HG02759 (cell line): Measurements from ENCODE around the gene ACOX3.

Source experiments
- ATAC-seq: cut with Tn5 transposase; IDR thresholded peaks from one replicate; pipeline ENCODE4 v1.9.1; 2021; ENCODE audit warnings: mild to moderate bottlenecking, moderate library complexity; ENCODE audit not compliant: unreplicated experiment

The ACOX3 gene

DNA sequence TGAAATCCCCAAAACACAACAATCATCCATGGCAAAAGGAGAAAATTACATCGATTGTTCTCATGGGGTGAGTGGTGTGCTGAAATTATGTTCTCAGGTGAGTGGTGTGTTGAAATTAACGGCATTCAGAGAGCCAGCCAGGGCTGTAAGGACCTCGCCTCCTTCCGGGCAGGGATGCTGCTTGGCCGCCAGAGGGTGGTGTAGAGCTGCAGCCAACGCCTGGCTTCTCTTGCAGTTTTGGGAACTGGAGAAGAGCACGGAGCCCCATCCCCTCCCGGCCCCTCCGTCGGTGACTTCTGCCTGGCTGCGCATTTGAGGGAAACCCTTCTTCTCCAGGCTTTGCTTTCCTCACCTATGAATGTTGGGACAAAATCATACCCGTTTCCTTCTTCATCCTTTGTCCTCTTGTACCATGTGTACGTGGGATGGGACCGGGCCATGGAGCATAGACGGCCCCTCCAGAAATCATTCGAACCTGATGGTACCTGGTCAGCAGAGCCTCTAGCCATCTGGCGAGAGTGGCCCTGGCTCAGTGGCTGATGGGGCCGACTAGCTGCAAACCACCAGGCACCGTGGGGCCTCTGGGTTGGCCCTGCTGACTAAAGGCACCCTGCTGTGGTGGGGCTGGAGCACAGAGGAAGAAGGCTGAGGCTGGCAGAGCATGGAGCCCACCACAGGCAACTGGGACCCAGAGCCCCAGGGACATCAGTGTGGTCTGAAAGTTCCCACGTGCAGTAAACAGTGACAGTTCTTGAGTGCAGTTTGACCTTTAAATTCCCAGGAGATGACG lies 28.4 kb upstream of the ACOX3 start:
- peak; percentile 77 for ATAC-seq

GRCh38 chr4:8467016-8467415 lies 26.5 kb upstream of the ACOX3 start:
- ATAC-seq = no peak

DNA sequence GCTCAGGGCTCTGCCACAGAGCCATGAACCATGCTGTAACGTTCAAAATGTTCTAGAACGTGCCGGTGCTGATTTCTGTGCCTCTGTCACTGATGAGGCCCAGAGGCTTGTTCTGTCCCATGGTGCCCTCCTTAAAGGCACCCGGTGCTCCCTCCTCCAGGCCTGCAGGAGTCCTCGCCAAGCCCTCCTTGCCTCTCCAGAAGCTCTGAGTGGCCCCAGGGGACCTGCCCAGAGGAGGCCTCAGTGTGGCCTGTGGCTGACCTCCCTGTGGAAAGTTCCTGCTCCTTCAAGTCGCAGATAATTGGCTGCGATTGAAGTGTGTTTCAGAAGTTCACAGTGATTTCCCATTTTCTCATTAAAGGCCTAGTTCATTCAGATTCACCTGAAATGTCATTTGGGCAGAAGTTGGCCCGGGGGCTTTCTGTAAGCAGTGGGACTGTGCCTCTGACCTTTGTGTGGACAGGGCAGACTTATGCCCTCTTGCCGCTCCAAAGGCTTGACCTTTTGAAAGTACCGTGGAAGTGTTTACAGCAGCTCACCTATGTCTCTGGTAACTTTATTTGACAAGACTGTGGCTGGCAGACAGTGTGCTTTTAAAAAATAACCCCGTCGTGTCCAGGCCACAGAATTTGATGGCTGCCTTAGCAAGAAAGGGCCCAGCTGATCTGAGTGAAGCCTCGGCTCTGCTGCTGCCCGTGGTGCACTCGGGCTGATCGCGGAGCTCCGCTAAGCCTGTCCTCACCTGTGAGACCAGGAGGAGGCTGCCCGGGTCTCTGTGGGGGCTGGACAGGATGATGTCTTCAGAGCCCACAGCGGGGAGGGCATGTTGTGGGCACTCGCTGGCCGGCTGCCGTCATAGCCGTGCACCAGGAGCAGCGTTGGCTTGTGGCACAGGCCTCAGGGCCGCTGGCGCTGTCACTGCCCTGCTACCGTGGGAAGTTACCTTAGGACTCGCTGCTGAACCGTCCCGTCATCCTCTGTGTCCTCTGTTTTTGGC lies 25.4 kb upstream of the ACOX3 start:
- no peak for ATAC-seq

GRCh38 chr4:8464381-8464780 lies 23.9 kb upstream of the ACOX3 start:
- ATAC-seq = no peak

- no peak for ATAC-seq
These were observed 23.3 kb upstream of the ACOX3 start for GRCh38 chr4:8463811-8464210.

GRCh38 chr4:8461616-8462015 lies 21.1 kb upstream of the ACOX3 start:
- no peak for ATAC-seq

DNA sequence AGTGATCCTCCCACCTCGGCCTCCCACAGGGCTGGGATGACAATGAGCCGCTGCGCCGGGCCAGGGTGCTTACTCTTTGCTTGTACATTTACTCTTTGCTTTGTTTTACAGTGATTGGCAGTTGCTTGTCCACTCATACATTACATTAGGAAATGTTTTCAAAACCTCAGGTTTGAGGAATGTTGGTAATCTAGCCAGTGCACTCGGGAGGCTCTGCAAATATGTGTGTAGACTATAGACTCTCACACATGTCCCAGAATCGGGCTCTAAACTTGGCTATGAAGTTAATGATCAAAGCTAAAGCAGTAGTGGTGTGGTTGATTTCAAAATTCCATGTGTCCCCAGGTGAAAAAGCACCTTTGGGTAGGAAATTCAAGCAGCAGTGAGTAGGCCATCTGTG lies 20.6 kb upstream of the ACOX3 start:
- ATAC-seq = no peak

DNA sequence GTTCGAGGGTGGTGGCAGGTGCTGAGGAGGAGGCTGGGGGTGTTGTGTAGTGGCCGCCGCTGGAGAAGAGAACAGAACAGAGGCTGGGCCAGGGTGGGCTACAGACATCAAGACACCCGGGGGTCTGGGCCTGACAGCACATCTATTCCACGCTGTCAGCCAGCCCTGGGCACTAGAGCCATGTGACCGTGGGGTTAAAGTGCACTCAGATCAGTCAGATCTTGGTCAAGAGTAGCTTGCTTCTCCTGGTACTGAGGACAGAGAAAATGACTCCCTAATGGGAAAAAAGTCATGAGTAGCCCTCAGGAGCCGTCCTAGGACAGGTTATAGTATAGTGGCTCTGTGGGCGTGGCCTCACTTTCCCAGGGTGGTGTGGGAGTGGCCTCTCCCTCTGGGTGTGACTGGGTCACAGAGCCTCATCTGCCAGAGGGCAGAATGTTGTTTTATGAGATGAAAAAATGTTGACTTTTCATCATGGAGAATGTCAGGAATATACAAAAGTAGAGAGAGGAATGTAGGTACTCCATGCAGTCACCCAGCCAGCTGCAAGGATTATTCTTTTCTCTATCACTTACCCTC lies 19.4 kb upstream of the ACOX3 start:
- ATAC-seq = no peak

DNA sequence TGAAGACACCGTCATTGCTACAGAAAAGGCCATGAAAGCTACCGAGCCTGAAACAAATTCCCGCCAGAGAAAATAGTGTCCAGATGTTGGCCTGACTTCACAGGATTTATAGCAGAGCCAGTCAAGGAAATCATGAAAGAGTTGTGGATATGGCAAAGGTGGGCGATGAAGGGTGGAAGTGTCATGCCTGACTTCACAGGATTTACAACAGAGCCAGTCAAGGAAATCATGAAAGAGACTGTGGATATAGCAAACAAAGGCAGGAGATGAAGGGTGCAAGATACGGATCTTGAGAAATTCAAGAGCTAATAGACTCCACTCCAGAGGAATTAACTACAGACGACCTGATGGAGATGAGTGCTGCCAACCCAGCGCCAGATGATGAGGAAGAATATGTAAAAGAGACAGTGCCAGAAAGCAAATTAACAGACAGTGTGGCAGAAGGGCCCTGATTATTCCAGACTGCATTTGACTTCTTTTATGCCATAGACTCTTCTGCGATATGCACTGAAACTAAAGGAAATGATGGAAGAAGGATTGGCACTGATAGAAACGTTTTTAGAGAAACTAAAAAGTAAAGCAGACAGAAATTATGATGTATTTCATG lies 17.2 kb upstream of the ACOX3 start:
- no peak for ATAC-seq

GRCh38 chr4:8453957-8454356 lies 13.4 kb upstream of the ACOX3 start:
- no peak for ATAC-seq

GRCh38 chr4:8451440-8452182 lies 11.1 kb upstream of the ACOX3 start:
- no peak for ATAC-seq

DNA sequence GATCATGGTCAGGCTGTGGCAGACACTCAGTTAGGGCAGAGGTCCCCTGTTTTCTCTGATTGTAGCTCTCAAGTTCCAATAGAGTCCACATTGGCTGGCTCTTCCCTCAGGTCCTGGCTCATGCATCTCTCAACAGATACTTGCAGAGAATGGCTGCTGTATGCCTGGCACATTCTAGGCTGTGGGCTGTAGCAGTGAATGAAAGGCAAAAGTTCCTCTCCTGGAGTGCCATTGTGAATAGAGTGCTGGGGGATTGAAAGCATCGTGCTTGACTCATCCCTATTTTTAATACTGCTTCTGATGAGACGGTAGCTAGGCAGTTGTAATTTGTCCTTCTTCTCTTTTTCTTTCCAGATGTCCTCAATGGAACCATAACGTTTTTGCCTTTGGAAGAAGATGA lies 5.6 kb upstream of the ACOX3 start:
- ATAC-seq = no peak

DNA sequence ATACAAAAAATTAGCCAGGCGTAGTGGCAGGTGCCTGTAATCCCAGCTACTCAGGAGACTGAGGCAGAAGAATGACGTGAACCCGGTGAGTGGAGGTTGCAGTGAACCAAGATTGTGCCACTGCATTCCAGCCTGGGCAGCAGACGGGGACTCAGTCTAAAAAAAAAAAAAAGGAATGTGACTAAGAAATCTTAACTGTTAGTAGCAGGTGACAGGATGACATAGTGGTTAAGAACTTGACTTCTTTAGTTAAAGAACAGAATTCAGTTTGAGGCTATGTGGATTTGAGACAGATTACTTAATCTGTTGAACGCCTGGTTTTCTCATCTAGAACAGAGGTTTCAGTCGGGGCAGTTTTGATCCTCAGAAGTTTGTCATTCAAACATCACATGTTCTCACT lies 3.3 kb upstream of the ACOX3 start:
- ATAC-seq = no peak

- ATAC-seq = no peak
These were observed 2.3 kb upstream of the ACOX3 start for GRCh38 chr4:8442596-8443358.

GRCh38 chr4:8441499-8442091 lies 1.1 kb upstream of the ACOX3 start:
- no peak for ATAC-seq

GRCh38 chr4:8439914-8440491 lies 520 bp downstream of the ACOX3 start:
- peak; percentile 10 for ATAC-seq

DNA sequence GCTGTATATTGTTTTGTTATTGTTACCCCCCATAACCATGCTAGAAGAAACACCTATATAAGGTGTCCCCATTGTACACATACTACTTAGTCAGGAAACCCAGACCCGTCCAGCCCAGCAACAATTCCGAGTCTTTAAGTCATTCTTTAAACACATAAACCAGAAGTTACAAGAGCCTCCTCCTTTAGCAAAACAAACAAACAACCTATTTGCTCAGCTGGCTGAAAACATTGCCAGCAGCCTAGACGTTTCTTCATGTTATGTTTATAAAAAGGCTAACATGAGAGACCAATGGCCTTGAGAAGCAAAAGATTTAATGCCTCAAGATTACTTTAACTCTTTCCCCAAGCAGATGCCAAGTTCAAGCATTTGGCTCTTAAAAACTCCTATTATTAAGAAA lies 1.4 kb downstream of the ACOX3 start:
- ATAC-seq = no peak

- no peak for ATAC-seq
These were observed 1.8 kb downstream of the ACOX3 start for GRCh38 chr4:8438743-8439142.

- ATAC-seq = no peak
These were observed 3.2 kb downstream of the ACOX3 start for GRCh38 chr4:8437281-8437680.
